Uterus (tissue), 2 donors: Measurements from ENCODE around the gene EML1.

ENCODE experiments used
- CTCF ChIP-seq, 4 experiments: fragments of 200-600 bp in 2 of 4; fragments of 450-650 bp in 2 of 4; sonication (generic) in 2 of 4; IDR thresholded peaks; one replicate each; pipeline ENCODE4 v1.5.1; 2016 to 2019; ENCODE audit warnings: antibody characterized with exemption in 4 of 4, mild to moderate bottlenecking in 2 of 4, moderate library complexity in 1 of 4
- POLR2A ChIP-seq, 2 donors: fragments of 450-650 bp; IDR thresholded peaks; one replicate each; pipeline ENCODE4 v1.6.1; 2016; ENCODE audit warnings: antibody characterized with exemption in 2 of 2, mild to moderate bottlenecking in 1 of 2, moderate library complexity in 1 of 2

DNA sequence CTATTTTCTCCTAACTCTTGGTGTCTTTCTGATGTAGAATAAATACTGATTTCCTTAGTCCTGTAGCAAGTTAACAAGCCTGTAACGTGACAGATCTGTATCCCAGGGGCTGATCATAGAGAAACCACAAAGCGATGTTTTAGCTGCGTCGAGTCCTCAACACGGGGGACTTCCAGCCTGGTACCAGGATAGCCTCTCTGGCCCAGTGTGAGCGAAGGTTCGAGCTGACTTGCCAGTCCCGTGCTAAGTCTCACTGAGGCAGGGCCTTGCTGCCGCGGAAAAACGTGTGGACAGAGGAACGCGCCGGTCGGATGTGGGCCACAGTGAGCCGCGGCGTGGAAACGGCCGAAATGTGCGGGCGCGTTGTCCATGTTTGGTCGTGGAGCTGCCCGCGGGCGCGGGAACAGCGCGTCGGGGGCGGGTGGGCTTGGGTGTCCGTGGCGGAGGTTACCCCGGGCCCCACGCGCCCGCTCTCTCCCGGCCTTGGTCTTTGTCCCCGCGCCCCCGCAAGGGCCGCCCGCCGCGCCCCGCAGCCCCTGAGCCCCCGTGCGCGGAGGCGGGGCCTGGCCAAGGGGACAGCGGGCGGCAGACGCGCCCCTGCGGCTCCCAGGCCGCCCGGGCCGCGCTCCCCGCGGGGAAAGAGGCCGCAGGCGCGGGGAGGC is 531 bp upstream of the EML1 start:
- TF ChIP-seq CTCF (IDR thresholded peaks at IDR 0.05), result no peak
- peak in 1 of 2 donors; percentile 65 for TF ChIP-seq POLR2A (IDR thresholded peaks at IDR 0.05)
